ENCODE data around the gene SDHAF2. TPM values are rescaled to one million over a fixed set of nuclear protein-coding genes. Genes with fewer than 3 reads are reported as not detected.

Gene SDHAF2
- total and polyA plus RNA-seq, 2 of the 13 experiments (the other 11 are each of a cell fraction or from before 2014, with no cell fraction given): 44.2 to 70.4 TPM

- TF ChIP-seq SUZ12 (IDR thresholded peaks at IDR 0.05; ENCODE audit: low read depth, low read length) (no peak), RORA (CRISPR knock-in tag; IDR thresholded peaks at IDR 0.05) (no peak), ZFP36L1 (CRISPR knock-in tag; IDR thresholded peaks at IDR 0.05) (no peak), PTBP1 (IDR thresholded peaks at IDR 0.05; ENCODE audit: low read depth, low read length, poor library complexity, severe bottlenecking) (no peak), ZNF333 (CRISPR knock-in tag; IDR thresholded peaks at IDR 0.05; ENCODE audit: borderline replicate concordance) (no peak), ZBTB2 (CRISPR knock-in tag; IDR thresholded peaks at IDR 0.05; ENCODE audit: low read depth) (no peak), ZNF574 (CRISPR knock-in tag; IDR thresholded peaks at IDR 0.05) (no peak), ZBTB44 (CRISPR knock-in tag; IDR thresholded peaks at IDR 0.05) (no peak), ZMAT5 (CRISPR knock-in tag; IDR thresholded peaks at IDR 0.05; ENCODE audit: borderline replicate concordance, low read depth) (no peak), ZNF337 (CRISPR knock-in tag; IDR thresholded peaks at IDR 0.05; ENCODE audit: borderline replicate concordance, low read depth) (no peak), ZNF619 (CRISPR knock-in tag; IDR thresholded peaks at IDR 0.05) (no peak), DDIT3 (CRISPR knock-in tag; IDR thresholded peaks at IDR 0.05) (no peak), REXO4 (CRISPR knock-in tag; IDR thresholded peaks at IDR 0.05; ENCODE audit: borderline replicate concordance) (no peak), ZNF180 (CRISPR knock-in tag; IDR thresholded peaks at IDR 0.05; ENCODE audit: borderline replicate concordance, low read depth) (no peak), ZNF329 (CRISPR knock-in tag; IDR thresholded peaks at IDR 0.05; ENCODE audit: low read depth) (no peak), TBL1XR1 (IDR thresholded peaks at IDR 0.05; ENCODE audit: borderline replicate concordance, low read length, partially characterized antibody) (no peak), SSRP1 (CRISPR knock-in tag; IDR thresholded peaks at IDR 0.05) (no peak), ZNF12 (CRISPR knock-in tag; IDR thresholded peaks at IDR 0.05) (no peak), ZBTB21 (CRISPR knock-in tag; IDR thresholded peaks at IDR 0.05) (no peak), JUNB (CRISPR knock-in tag; IDR thresholded peaks at IDR 0.05; ENCODE audit: borderline replicate concordance) (no peak), ZNF232 (CRISPR knock-in tag; IDR thresholded peaks at IDR 0.05; ENCODE audit: borderline replicate concordance) (0 out of 2 replicates have a peak, but pooled peaks have one; percentile 58)
- TF ChIP-seq, protein P1, sequence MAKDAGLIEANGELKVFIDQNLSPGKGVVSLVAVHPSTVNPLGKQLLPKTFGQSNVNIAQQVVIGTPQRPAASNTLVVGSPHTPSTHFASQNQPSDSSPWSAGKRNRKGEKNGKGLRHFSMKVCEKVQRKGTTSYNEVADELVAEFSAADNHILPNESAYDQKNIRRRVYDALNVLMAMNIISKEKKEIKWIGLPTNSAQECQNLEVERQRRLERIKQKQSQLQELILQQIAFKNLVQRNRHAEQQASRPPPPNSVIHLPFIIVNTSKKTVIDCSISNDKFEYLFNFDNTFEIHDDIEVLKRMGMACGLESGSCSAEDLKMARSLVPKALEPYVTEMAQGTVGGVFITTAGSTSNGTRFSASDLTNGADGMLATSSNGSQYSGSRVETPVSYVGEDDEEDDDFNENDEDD (CRISPR knock-in tag; IDR thresholded peaks at IDR 0.05; ENCODE audit: borderline replicate concordance): no peak
Measured at GRCh38 chr11:61429346-61429690, 606 bp upstream of the SDHAF2 start (continued).
